ACHN (cell line): Measurements from ENCODE around the gene TEX19.

Source experiments
- DNase-seq: peaks from one replicate; pipeline ENCODE4 v3.0.0-alpha.2; 2015
- in situ Hi-C: cut with HindIII; loops from 2 replicates; pipeline ENCODE4 v1.10.0; 2017; ENCODE audit warnings: low sequenced_read_pairs, low pct_ligation_motif_present, low pct_unique_long_range_greater_than_20kb

The TEX19 gene

GRCh38 chr17:82384051-82384729, 25.1 kb downstream of the TEX19 start:
- in situ Hi-C loops = no loop called here
- DNase-seq = no peak

GRCh38 chr17:82384730-82385481, 25.9 kb downstream of the TEX19 start:
- DNase-seq = peak; percentile 78
- in situ Hi-C loops = no loop called here

- in situ Hi-C loops = no loop called here
- no peak for DNase-seq
Measured at GRCh38 chr17:82385559-82386254, 26.7 kb downstream of the TEX19 start.

- no peak for DNase-seq
- in situ Hi-C loops = no loop called here
Measured at GRCh38 chr17:82386255-82386831, 27.3 kb downstream of the TEX19 start.

- in situ Hi-C loops = no loop called here
- DNase-seq = no peak
Measured at GRCh38 chr17:82386881-82387704, 28.0 kb downstream of the TEX19 start.

GRCh38 chr17:82387705-82388106, 28.7 kb downstream of the TEX19 start:
- no peak for DNase-seq
- in situ Hi-C loops = no loop called here

GRCh38 chr17:82388223-82388921, 29.3 kb downstream of the TEX19 start:
- in situ Hi-C loops = no loop called here
- peak; percentile 49 for DNase-seq

GRCh38 chr17:82388922-82389283, 29.9 kb downstream of the TEX19 start:
- in situ Hi-C loops = no loop called here
- no peak for DNase-seq

- in situ Hi-C loops = no loop called here
- no peak for DNase-seq
Measured at GRCh38 chr17:82389379-82389778, 30.3 kb downstream of the TEX19 start.

GRCh38 chr17:82390015-82390859, 31.2 kb downstream of the TEX19 start:
- no peak for DNase-seq
- in situ Hi-C loops = no loop called here

- DNase-seq = no peak
- in situ Hi-C loops = no loop called here
Measured at GRCh38 chr17:82390860-82391435, 31.9 kb downstream of the TEX19 start.

GRCh38 chr17:82391496-82392066, 32.5 kb downstream of the TEX19 start:
- in situ Hi-C loops = no loop called here
- no peak for DNase-seq

- in situ Hi-C loops = no loop called here
- no peak for DNase-seq
Measured at GRCh38 chr17:82392209-82392920, 33.3 kb downstream of the TEX19 start.

GRCh38 chr17:82392941-82393340, 33.9 kb downstream of the TEX19 start:
- in situ Hi-C loops = no loop called here

GRCh38 chr17:82394278-82394677, 35.2 kb downstream of the TEX19 start:
- no peak for DNase-seq
- in situ Hi-C loops = no loop called here

More at GRCh38 chr17:82392941-82393340, 33.9 kb downstream of the TEX19 start:
- DNase-seq = no peak
